HG02798 (cell line): ENCODE results near the gene C21orf91.
"Not testable (repeated sequence)": the region's sequence is repeated elsewhere in the genome, so short reads cannot be mapped to it uniquely, and the experiment has no call there.

Experiments used
- ATAC-seq: cut with Tn5 transposase; IDR thresholded peaks from one replicate; pipeline ENCODE4 v1.9.1; 2021; ENCODE audit warnings: mild to moderate bottlenecking; ENCODE audit not compliant: unreplicated experiment, poor library complexity

The C21orf91 gene

GRCh38 chr21:17781524-17781923 is 37.6 kb downstream of the C21orf91 start:
- no peak for ATAC-seq

GRCh38 chr21:17780539-17780938 is 38.6 kb downstream of the C21orf91 start:
- peak; percentile 34 for ATAC-seq

- no peak for ATAC-seq
These were observed 39.2 kb downstream of the C21orf91 start for GRCh38 chr21:17779980-17780379.

GRCh38 chr21:17779496-17779895 is 39.7 kb downstream of the C21orf91 start:
- no peak for ATAC-seq

- ATAC-seq = no peak
These were observed 41.9 kb downstream of the C21orf91 start for GRCh38 chr21:17777072-17777765.

- ATAC-seq = peak; percentile 80
These were observed 43.6 kb downstream of the C21orf91 start for GRCh38 chr21:17775431-17776126.

- ATAC-seq = not testable (repeated sequence)
These were observed 44.1 kb downstream of the C21orf91 start for GRCh38 chr21:17775021-17775420.

GRCh38 chr21:17769447-17769845 is 49.7 kb downstream of the C21orf91 start:
- ATAC-seq = no peak

GRCh38 chr21:17768840-17769446 is 50.2 kb downstream of the C21orf91 start:
- no peak for ATAC-seq

GRCh38 chr21:17765207-17765606 is 53.9 kb downstream of the C21orf91 start:
- ATAC-seq = no peak

GRCh38 chr21:17763288-17764037 is 55.7 kb downstream of the C21orf91 start:
- no peak for ATAC-seq

GRCh38 chr21:17759511-17760178 is 59.5 kb downstream of the C21orf91 start:
- ATAC-seq = no peak

- ATAC-seq = no peak
These were observed 60.5 kb downstream of the C21orf91 start for GRCh38 chr21:17758683-17759082.

- ATAC-seq = no peak
These were observed 61.5 kb downstream of the C21orf91 start for GRCh38 chr21:17757671-17758070.

GRCh38 chr21:17753736-17754135 is 65.4 kb downstream of the C21orf91 start:
- ATAC-seq = no peak

GRCh38 chr21:17752171-17752570 is 67.0 kb downstream of the C21orf91 start:
- ATAC-seq = no peak

- no peak for ATAC-seq
These were observed 72.2 kb downstream of the C21orf91 start for GRCh38 chr21:17746920-17747319.

GRCh38 chr21:17745086-17745485 is 74.1 kb downstream of the C21orf91 start:
- ATAC-seq = no peak

GRCh38 chr21:17742940-17743592 is 76.1 kb downstream of the C21orf91 start:
- no peak for ATAC-seq

GRCh38 chr21:17742181-17742580 is 77.0 kb downstream of the C21orf91 start:
- no peak for ATAC-seq
